ENCODE results near the gene FN1. TPM values are rescaled to one million over a fixed set of nuclear protein-coding genes. Genes with fewer than 3 reads are reported as not detected.

Gene FN1
- total RNA-seq, 4 donors from 2014 or later, result 45.8 to 78.1 (median 52.7) TPM

- H3K27ac ChIP-seq, result no peak overlapping the region
- no peaks in the 10 kb centered on the region for H3K9me3 ChIP-seq
- WGBS, result 75% methylated on average over 6 of the region's 6 CpGs
- peaks cover 11% of the 10 kb centered on the region for H3K4me1 ChIP-seq
- TF ChIP-seq POLR2A (IDR thresholded peaks at IDR 0.05) (no peak), CTCF (IDR thresholded peaks at IDR 0.05) (no peak), EP300 (IDR thresholded peaks at IDR 0.05) (no peak), POLR2AphosphoS5 (IDR thresholded peaks at IDR 0.05) (no peak)
- H3K4me3 ChIP-seq, result no peak overlapping the region
- H3K36me3 ChIP-seq, result no peaks in the 10 kb centered on the region
- peaks cover 8% of the 10 kb centered on the region for H3K27me3 ChIP-seq
- DNase-seq (ENCODE audit: low spot score in 2 of 2), result no peak
These were observed 5.2 kb downstream of the FN1 start for GRCh38 chr2:215430528-215431187.

- no peaks in the 10 kb centered on the region for H3K9me3 ChIP-seq
- TF ChIP-seq POLR2A (IDR thresholded peaks at IDR 0.05) (no peak), POLR2AphosphoS5 (IDR thresholded peaks at IDR 0.05) (no peak), EP300 (IDR thresholded peaks at IDR 0.05) (no peak), CTCF (IDR thresholded peaks at IDR 0.05) (no peak)
- WGBS, result 94% methylated on average over 1 of the region's 1 CpG
- no peaks in the 10 kb centered on the region for H3K27me3 ChIP-seq
- H3K4me1 ChIP-seq, result peaks cover 2% of the 10 kb centered on the region
- no peaks in the 10 kb centered on the region for H3K36me3 ChIP-seq
- H3K27ac ChIP-seq, result no peak overlapping the region
- DNase-seq (ENCODE audit: low spot score in 2 of 2), result no peak
- H3K4me3 ChIP-seq, result no peak overlapping the region
These were observed 6.4 kb downstream of the FN1 start for GRCh38 chr2:215429424-215429823.

GRCh38 chr2:215428060-215428910 is 7.6 kb downstream of the FN1 start:
- Histone ChIP-seq H3K9me3 (no peaks in the 10 kb centered on the region), H3K27ac (no peak overlapping the region), H3K4me1 (peaks cover 2% of the 10 kb centered on the region), H3K36me3 (no peaks in the 10 kb centered on the region), H3K27me3 (no peaks in the 10 kb centered on the region), H3K4me3 (no peak overlapping the region)
- 91% methylated on average over 19 of the region's 19 CpGs for WGBS
- TF ChIP-seq POLR2A (IDR thresholded peaks at IDR 0.05), result no peak
- TF ChIP-seq CTCF (IDR thresholded peaks at IDR 0.05), result no peak
- TF ChIP-seq EP300 (IDR thresholded peaks at IDR 0.05), result no peak
- TF ChIP-seq POLR2AphosphoS5 (IDR thresholded peaks at IDR 0.05), result no peak
- no peak for DNase-seq (ENCODE audit: low spot score in 2 of 2)

- no peaks in the 10 kb centered on the region for H3K9me3 ChIP-seq
- H3K27ac ChIP-seq, result no peak overlapping the region
- no peaks in the 10 kb centered on the region for H3K27me3 ChIP-seq
- peaks cover 2% of the 10 kb centered on the region for H3K4me1 ChIP-seq
- no peaks in the 10 kb centered on the region for H3K36me3 ChIP-seq
- no peak for DNase-seq (ENCODE audit: low spot score in 2 of 2)
- WGBS, result 90% methylated on average over 5 of the region's 5 CpGs
- H3K4me3 ChIP-seq, result no peak overlapping the region
- TF ChIP-seq EP300 (IDR thresholded peaks at IDR 0.05) (no peak), POLR2A (IDR thresholded peaks at IDR 0.05) (no peak), POLR2AphosphoS5 (IDR thresholded peaks at IDR 0.05) (no peak), CTCF (IDR thresholded peaks at IDR 0.05) (no peak)
These were observed 8.3 kb downstream of the FN1 start for GRCh38 chr2:215427585-215427984.
